HepG2 (cell line): ENCODE measurements around the gene EEF1A1. TPM values are rescaled to one million over a fixed set of nuclear protein-coding genes. Genes with fewer than 3 reads are reported as not detected.

ENCODE experiments used
- ARID5B ChIP-seq: IDR thresholded peaks from 2 replicates; pipeline ENCODE4 v1.4.0; 2020; ENCODE audit warnings: mild to moderate bottlenecking, missing genetic modification reagents
- ATF7-NPFF ChIP-seq: sonication (generic); formaldehyde crosslinking; IDR thresholded peaks from 2 replicates; pipeline ENCODE4 v1.8.1; 2023; ENCODE audit warnings: mild to moderate bottlenecking, low read depth, missing genetic modification reagents, moderate library complexity
- BRCA1 ChIP-seq: sonication (generic); formaldehyde crosslinking; IDR thresholded peaks from 2 replicates; pipeline ENCODE4 v1.4.0; 2020; ENCODE audit warnings: missing genetic modification reagents
- CBFB ChIP-seq: sonication (generic); formaldehyde crosslinking; IDR thresholded peaks from 2 replicates; pipeline ENCODE4 v1.4.0; 2020; ENCODE audit warnings: missing genetic modification reagents
- ESRRA ChIP-seq: sonication (generic); formaldehyde crosslinking; IDR thresholded peaks from 2 replicates; pipeline ENCODE4 v1.5.1; 2020; ENCODE audit warnings: mild to moderate bottlenecking, low read depth, missing genetic modification reagents
- HNRNPL ChIP-seq: fragments of 200-400 bp; formaldehyde crosslinking; IDR thresholded peaks from 2 replicates; pipeline ENCODE4 v1.6.1; 2017; ENCODE audit warnings: mild to moderate bottlenecking, low read depth, low read length
- HNRNPLL ChIP-seq: fragments of 200-400 bp; formaldehyde crosslinking; IDR thresholded peaks from 2 replicates; pipeline ENCODE4 v1.6.1; 2017; ENCODE audit warnings: mild to moderate bottlenecking, low read depth, low read length; ENCODE audit not compliant: poor library complexity, severe bottlenecking
- KDM1A ChIP-seq: IDR thresholded peaks from 2 replicates; pipeline ENCODE4 v1.6.1; 2016; ENCODE audit warnings: missing compliant biosample characterization
- MIXL1 ChIP-seq: IDR thresholded peaks from 2 replicates; pipeline ENCODE4 v1.6.1; 2016
- NFAT5 ChIP-seq: sonication (generic); formaldehyde crosslinking; IDR thresholded peaks from 2 replicates; pipeline ENCODE4 v1.4.0; 2020; ENCODE audit warnings: missing genetic modification reagents
- REPIN1 ChIP-seq: sonication (generic); formaldehyde crosslinking; IDR thresholded peaks from 2 replicates; pipeline ENCODE4 v1.8.0; 2022; ENCODE audit warnings: missing genetic modification reagents, low read depth, mild to moderate bottlenecking, borderline replicate concordance
- RFX5 ChIP-seq: IDR thresholded peaks from 2 replicates; pipeline ENCODE4 v1.6.1; 2011; ENCODE audit warnings: low read depth, low read length, improper control_type of control experiment
- SALL1 ChIP-seq: sonication (generic); formaldehyde crosslinking; IDR thresholded peaks from 2 replicates; pipeline ENCODE4 v1.8.0; 2022; ENCODE audit warnings: mild to moderate bottlenecking, missing genetic modification reagents
- SMARCE1 ChIP-seq: fragments of 450-650 bp; IDR thresholded peaks from 2 replicates; pipeline ENCODE4 v1.6.1; 2017; ENCODE audit warnings: borderline replicate concordance
- SMC3 ChIP-seq: IDR thresholded peaks from 2 replicates; pipeline ENCODE4 v1.6.1; 2011; ENCODE audit warnings: low read length, improper control_type of control experiment
- ZBTB8A ChIP-seq: sonication (generic); formaldehyde crosslinking; IDR thresholded peaks from 2 replicates; pipeline ENCODE4 v1.4.0; 2020; ENCODE audit warnings: mild to moderate bottlenecking, low read depth, missing genetic modification reagents, borderline replicate concordance
- ZNF124 ChIP-seq: sonication (generic); formaldehyde crosslinking; IDR thresholded peaks from 2 replicates; pipeline ENCODE4 v1.4.0; 2020; ENCODE audit warnings: missing genetic modification reagents
- ZNF224 ChIP-seq: sonication (generic); formaldehyde crosslinking; IDR thresholded peaks from 2 replicates; pipeline ENCODE4 v1.5.0; 2020; ENCODE audit warnings: mild to moderate bottlenecking, missing genetic modification reagents
- ZNF251 ChIP-seq: sonication (generic); formaldehyde crosslinking; IDR thresholded peaks from 2 replicates; pipeline ENCODE4 v1.9.0; 2021; ENCODE audit warnings: mild to moderate bottlenecking, missing genetic modification reagents
- ZNF589 ChIP-seq: sonication (generic); formaldehyde crosslinking; conservative IDR thresholded peaks from 2 replicates; pipeline ENCODE4 v1.8.0; 2022; ENCODE audit warnings: mild to moderate bottlenecking, moderate library complexity, missing genetic modification reagents
- ZNF615 ChIP-seq: sonication (generic); formaldehyde crosslinking; IDR thresholded peaks from 2 replicates; pipeline ENCODE4 v1.5.0; 2020; ENCODE audit warnings: mild to moderate bottlenecking, missing genetic modification reagents, borderline replicate concordance
- ZNF652 ChIP-seq: IDR thresholded peaks from 2 replicates; pipeline ENCODE4 v1.6.1; 2016; ENCODE audit warnings: low read depth, borderline replicate concordance
- polyA plus RNA-seq, 8 experiments: library from polyadenylated mRNA; depleted of rRNA in 3 of 8; stranded (reverse) in 7 of 8; unstranded in 1 of 8; fragments of >200 nt; fragmentation: Illumina TruSeq in 4 of 8; extraction: Trizol in 4 of 8; gene quantifications; 2 replicates each; pipeline versions ENCODE4 v1.2.1 to v1.2.3, GENCODE V29; 2011 to 2016; ENCODE audit warnings: low read depth in 4 of 8, missing spikeins in 1 of 8, mixed read lengths in 1 of 8; ENCODE audit not compliant: insufficient read depth in 1 of 8
- total RNA-seq, 5 experiments: library from RNA; depleted of rRNA; stranded (reverse); fragments of >200 nt; fragmentation: Illumina TruSeq; extraction: Trizol; gene quantifications; 2 replicates each; pipeline ENCODE4 v1.2.3, GENCODE V29; 2016; ENCODE audit warnings: low read depth in 1 of 5

EEF1A1 gene
- total and polyA plus RNA-seq, 2 of the 13 experiments (the other 11 are each of a cell fraction or from before 2014, with no cell fraction given), result 13,726 to 17,172 TPM

- TF ChIP-seq ARID5B (CRISPR knock-in tag), result peak; percentile 67; the same call in 1 of the 2 replicates
- TF ChIP-seq ZNF615 (CRISPR knock-in tag), result no peak
- TF ChIP-seq ZNF251 (CRISPR knock-in tag), result no peak
- no peak for TF ChIP-seq ZNF224 (CRISPR knock-in tag)
- peak; percentile 89 for TF ChIP-seq SALL1
- TF ChIP-seq ESRRA, result peak; percentile 68; the same call in 1 of the 2 replicates
- TF ChIP-seq KDM1A (CRISPR knock-in tag), result no peak
- no peak for TF ChIP-seq SMC3
- TF ChIP-seq HNRNPLL, result peak; percentile 72
- TF ChIP-seq HNRNPL, result 0 out of 2 replicates have a peak, but pooled peaks have one; percentile 60
- TF ChIP-seq ATF7-NPFF (CRISPR knock-in tag), result peak; percentile 62
- no peak for TF ChIP-seq MIXL1 (CRISPR knock-in tag)
- no peak for TF ChIP-seq ZNF124 (CRISPR knock-in tag)
- peak; percentile 60; the same call in 1 of the 2 replicates for TF ChIP-seq CBFB (CRISPR knock-in tag)
- no peak for TF ChIP-seq RFX5
- no peak for TF ChIP-seq ZNF589 (CRISPR knock-in tag)
- peak; percentile 65; the same call in 1 of the 2 replicates for TF ChIP-seq BRCA1 (CRISPR knock-in tag)
- TF ChIP-seq NFAT5 (CRISPR knock-in tag), result peak; percentile 86; the same call in 1 of the 2 replicates
- TF ChIP-seq ZBTB8A (CRISPR knock-in tag), result no peak
- no peak for TF ChIP-seq ZNF652 (CRISPR knock-in tag)
- TF ChIP-seq REPIN1 (CRISPR knock-in tag), result no peak; the same call in 1 of the 2 replicates
- no peak for TF ChIP-seq SMARCE1
Measured at GRCh38 chr6:73523434-73524123, 2.7 kb upstream of the EEF1A1 start (continued).
